ENCODE measurements around the gene HADHB. TPM values are rescaled to one million over a fixed set of nuclear protein-coding genes. Genes with fewer than 3 reads are reported as not detected.
"Not testable (repeated sequence)": the region's sequence is repeated elsewhere in the genome, so short reads cannot be mapped to it uniquely, and the experiment has no call there.

HADHB gene
- total RNA-seq, 1 experiment from 2014 or later, result 101 TPM

DNA sequence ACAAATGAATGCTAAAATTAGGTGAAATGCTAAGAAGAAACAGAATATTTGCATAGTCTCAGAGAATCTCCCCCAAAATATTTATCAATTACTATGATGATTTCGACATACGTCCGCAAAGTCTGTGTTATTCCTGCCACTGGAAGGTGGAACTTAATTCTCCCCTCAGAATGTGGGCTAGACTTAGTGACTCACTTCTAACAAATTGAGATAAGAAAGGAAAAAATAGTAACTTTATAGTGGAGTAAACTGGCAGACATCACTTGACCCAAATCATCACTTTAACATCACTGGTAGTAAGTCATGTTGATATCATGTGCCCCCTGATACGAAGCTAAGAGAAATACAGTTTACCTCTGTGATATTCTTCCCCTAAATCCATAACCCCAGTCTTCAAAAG lies 23.5 kb downstream of the HADHB start:
- TF ChIP-seq EZH2 (IDR thresholded peaks at IDR 0.05; ENCODE audit: borderline replicate concordance, low read depth, low read length, poor library complexity, severe bottlenecking), result no peak
- TF ChIP-seq, protein P1, sequence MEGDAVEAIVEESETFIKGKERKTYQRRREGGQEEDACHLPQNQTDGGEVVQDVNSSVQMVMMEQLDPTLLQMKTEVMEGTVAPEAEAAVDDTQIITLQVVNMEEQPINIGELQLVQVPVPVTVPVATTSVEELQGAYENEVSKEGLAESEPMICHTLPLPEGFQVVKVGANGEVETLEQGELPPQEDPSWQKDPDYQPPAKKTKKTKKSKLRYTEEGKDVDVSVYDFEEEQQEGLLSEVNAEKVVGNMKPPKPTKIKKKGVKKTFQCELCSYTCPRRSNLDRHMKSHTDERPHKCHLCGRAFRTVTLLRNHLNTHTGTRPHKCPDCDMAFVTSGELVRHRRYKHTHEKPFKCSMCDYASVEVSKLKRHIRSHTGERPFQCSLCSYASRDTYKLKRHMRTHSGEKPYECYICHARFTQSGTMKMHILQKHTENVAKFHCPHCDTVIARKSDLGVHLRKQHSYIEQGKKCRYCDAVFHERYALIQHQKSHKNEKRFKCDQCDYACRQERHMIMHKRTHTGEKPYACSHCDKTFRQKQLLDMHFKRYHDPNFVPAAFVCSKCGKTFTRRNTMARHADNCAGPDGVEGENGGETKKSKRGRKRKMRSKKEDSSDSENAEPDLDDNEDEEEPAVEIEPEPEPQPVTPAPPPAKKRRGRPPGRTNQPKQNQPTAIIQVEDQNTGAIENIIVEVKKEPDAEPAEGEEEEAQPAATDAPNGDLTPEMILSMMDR (conservative IDR thresholded peaks at IDR 0.05; ENCODE audit: low read depth, low read length), result no peak
- Histone ChIP-seq H3K27ac (ENCODE audit: low read depth, low read length, poor library complexity, severe bottlenecking) (no peak overlapping the region), H3K27me3 (replicated peaks; ENCODE audit: insufficient read depth, low read depth, low read length, poor library complexity) (no peaks in the 10 kb centered on the region), H3K9me3 (ENCODE audit: low read depth, low read length, poor library complexity, severe bottlenecking) (no peaks in the 10 kb centered on the region), H3K36me3 (ENCODE audit: insufficient read depth, low read length, poor library complexity, severe bottlenecking) (no peaks in the 10 kb centered on the region), H3K4me3 (ENCODE audit: low read depth, low read length, poor library complexity, severe bottlenecking) (no peak overlapping the region), H3K4me1 (ENCODE audit: insufficient read depth, low read length, poor library complexity, severe bottlenecking) (peaks cover under 1% of the 10 kb centered on the region)
- ChIA-PET CTCF (no interaction called here), POLR2A (ENCODE audit: low non-redundant PET) (no interaction called here)
- no TSS peak for BruUV-seq (replicated peaks)
- intact Hi-C loops (cut with micrococcal nuclease; ENCODE audit: unreplicated experiment), result no loop called here
- DNase-seq (ENCODE audit: low spot score), result no peak

DNA sequence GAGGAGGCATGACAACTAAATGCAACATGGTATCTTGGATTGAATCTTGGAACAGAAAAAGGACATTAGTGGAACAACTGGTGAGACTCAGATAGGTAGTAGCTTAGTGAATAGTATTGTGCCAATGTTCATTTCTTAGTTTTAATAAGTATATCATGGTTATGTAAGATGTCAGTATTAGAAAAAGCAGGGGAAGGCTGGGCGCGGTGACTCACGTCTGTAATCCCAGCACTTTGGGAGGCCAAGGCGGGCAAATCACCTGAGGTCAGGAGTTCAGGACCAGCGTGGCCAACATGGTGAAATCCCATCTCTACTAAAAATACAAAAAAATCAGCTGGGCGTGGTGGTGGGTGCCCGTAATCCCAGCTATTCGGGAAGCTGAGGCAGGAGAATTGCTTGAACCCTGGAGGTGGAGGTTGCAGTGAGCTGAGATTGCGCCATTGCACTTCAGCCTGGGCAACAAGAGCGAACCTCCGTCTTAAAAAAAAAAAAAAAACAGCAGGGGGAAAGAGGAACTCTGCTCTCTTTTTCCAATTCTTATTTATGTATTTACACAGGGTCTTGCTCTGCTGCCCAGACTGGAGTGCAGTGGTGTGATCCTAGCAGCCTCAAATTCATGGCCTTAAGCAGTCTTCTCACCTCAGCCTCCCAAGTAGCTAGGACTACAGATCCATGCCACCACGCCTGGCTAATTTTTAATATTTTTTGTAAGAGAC lies 24.1 kb downstream of the HADHB start:
- H3K27me3 ChIP-seq (replicated peaks; ENCODE audit: insufficient read depth, low read depth, low read length, poor library complexity); H3K4me3 ChIP-seq (ENCODE audit: low read depth, low read length, poor library complexity, severe bottlenecking); intact Hi-C loops (cut with micrococcal nuclease; ENCODE audit: unreplicated experiment); H3K36me3 ChIP-seq (ENCODE audit: insufficient read depth, low read length, poor library complexity, severe bottlenecking); H3K4me1 ChIP-seq (ENCODE audit: insufficient read depth, low read length, poor library complexity, severe bottlenecking); BruUV-seq (replicated peaks); POLR2A ChIA-PET (ENCODE audit: low non-redundant PET); H3K27ac ChIP-seq (ENCODE audit: low read depth, low read length, poor library complexity, severe bottlenecking); H3K9me3 ChIP-seq (ENCODE audit: low read depth, low read length, poor library complexity, severe bottlenecking); CTCF ChIA-PET; DNase-seq (ENCODE audit: low spot score): not testable (repeated sequence)

GRCh38 chr2:26269571-26270158 lies 24.9 kb downstream of the HADHB start:
- H3K4me3 ChIP-seq (ENCODE audit: low read depth, low read length, poor library complexity, severe bottlenecking), result no peak overlapping the region
- H3K27ac ChIP-seq (ENCODE audit: low read depth, low read length, poor library complexity, severe bottlenecking), result no peak overlapping the region
- no peaks in the 10 kb centered on the region for H3K9me3 ChIP-seq (ENCODE audit: low read depth, low read length, poor library complexity, severe bottlenecking)
- H3K36me3 ChIP-seq (ENCODE audit: insufficient read depth, low read length, poor library complexity, severe bottlenecking), result peaks cover 3% of the 10 kb centered on the region
- intact Hi-C loops (cut with micrococcal nuclease; ENCODE audit: unreplicated experiment), result no loop called here
- no peak for DNase-seq (ENCODE audit: low spot score)
- CTCF ChIA-PET, result no interaction called here
- no peak for TF ChIP-seq EZH2 (IDR thresholded peaks at IDR 0.05; ENCODE audit: borderline replicate concordance, low read depth, low read length, poor library complexity, severe bottlenecking)
- TF ChIP-seq, protein P1 (conservative IDR thresholded peaks at IDR 0.05; ENCODE audit: low read depth, low read length), result no peak
- H3K4me1 ChIP-seq (ENCODE audit: insufficient read depth, low read length, poor library complexity, severe bottlenecking), result peaks cover 13% of the 10 kb centered on the region
- BruUV-seq (replicated peaks), result no TSS peak
- POLR2A ChIA-PET (ENCODE audit: low non-redundant PET), result no interaction called here
- no peaks in the 10 kb centered on the region for H3K27me3 ChIP-seq (replicated peaks; ENCODE audit: insufficient read depth, low read depth, low read length, poor library complexity)

DNA sequence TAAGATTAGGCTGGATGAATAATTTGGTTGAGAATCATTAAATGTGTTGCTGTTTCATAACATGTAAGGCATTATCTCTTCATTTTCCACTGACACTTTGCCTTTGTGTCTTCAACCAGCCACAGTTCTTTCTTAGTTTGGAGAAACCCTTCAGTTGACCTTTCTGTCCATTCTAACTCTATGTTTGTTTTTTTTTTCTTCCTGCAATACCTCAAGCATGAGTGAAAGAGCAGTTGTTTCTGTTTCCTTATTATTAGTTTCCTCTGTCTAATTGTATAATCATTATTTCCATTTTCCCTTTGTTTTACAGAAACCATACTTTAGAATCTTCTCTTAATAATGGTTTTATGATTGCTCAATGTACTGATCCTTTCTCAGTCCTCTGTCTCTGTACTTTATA lies 25.6 kb downstream of the HADHB start:
- H3K27me3 ChIP-seq (replicated peaks; ENCODE audit: insufficient read depth, low read depth, low read length, poor library complexity), result no peaks in the 10 kb centered on the region
- TF ChIP-seq, protein P1 (conservative IDR thresholded peaks at IDR 0.05; ENCODE audit: low read depth, low read length), result no peak
- no peak for TF ChIP-seq EZH2 (IDR thresholded peaks at IDR 0.05; ENCODE audit: borderline replicate concordance, low read depth, low read length, poor library complexity, severe bottlenecking)
- peaks cover 13% of the 10 kb centered on the region for H3K4me1 ChIP-seq (ENCODE audit: insufficient read depth, low read length, poor library complexity, severe bottlenecking)
- H3K36me3 ChIP-seq (ENCODE audit: insufficient read depth, low read length, poor library complexity, severe bottlenecking), result peaks cover 3% of the 10 kb centered on the region
- H3K4me3 ChIP-seq (ENCODE audit: low read depth, low read length, poor library complexity, severe bottlenecking), result no peak overlapping the region
- DNase-seq (ENCODE audit: low spot score), result no peak
- intact Hi-C loops (cut with micrococcal nuclease; ENCODE audit: unreplicated experiment), result no loop called here
- no peak overlapping the region for H3K27ac ChIP-seq (ENCODE audit: low read depth, low read length, poor library complexity, severe bottlenecking)
- BruUV-seq (replicated peaks), result no TSS peak
- H3K9me3 ChIP-seq (ENCODE audit: low read depth, low read length, poor library complexity, severe bottlenecking), result no peaks in the 10 kb centered on the region
- ChIA-PET CTCF (no interaction called here), POLR2A (ENCODE audit: low non-redundant PET) (no interaction called here)
